ENCODE results near the gene SLC25A18. TPM values are rescaled to one million over a fixed set of nuclear protein-coding genes. Genes with fewer than 3 reads are reported as not detected.

SLC25A18 gene
- total RNA-seq, 6 experiments from 2014 or later: 35.1 to 105 (median 45.6) TPM

DNA sequence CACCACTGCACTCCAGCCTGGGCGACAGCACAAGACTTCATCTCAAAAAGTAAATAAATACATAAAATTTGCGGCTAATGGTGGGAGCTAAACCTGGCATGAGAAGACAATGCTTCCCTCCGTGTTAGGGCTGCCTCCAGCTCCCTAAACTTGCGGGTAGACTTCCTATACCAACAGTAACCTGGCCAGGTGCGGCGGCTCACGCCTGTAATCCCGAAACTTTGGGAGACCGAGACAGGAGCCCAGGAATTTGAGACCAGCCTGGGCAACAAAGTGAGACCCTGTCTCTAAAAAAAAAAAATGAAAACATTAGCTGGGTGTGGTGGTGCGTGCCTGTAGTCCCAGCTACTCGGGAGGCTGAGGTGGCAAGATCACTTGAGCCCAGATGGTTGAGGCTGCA lies 25.3 kb downstream of the SLC25A18 start:
- H3K4me3 ChIP-seq: no peak overlapping the region
- no peaks in the 10 kb centered on the region for H3K4me1 ChIP-seq
- H3K9me3 ChIP-seq: no peaks in the 10 kb centered on the region
- intact Hi-C loops (cut with DNase I): no loop called here
- no peak for TF ChIP-seq POLR2A (IDR thresholded peaks at IDR 0.05)
- TF ChIP-seq, protein P1, sequence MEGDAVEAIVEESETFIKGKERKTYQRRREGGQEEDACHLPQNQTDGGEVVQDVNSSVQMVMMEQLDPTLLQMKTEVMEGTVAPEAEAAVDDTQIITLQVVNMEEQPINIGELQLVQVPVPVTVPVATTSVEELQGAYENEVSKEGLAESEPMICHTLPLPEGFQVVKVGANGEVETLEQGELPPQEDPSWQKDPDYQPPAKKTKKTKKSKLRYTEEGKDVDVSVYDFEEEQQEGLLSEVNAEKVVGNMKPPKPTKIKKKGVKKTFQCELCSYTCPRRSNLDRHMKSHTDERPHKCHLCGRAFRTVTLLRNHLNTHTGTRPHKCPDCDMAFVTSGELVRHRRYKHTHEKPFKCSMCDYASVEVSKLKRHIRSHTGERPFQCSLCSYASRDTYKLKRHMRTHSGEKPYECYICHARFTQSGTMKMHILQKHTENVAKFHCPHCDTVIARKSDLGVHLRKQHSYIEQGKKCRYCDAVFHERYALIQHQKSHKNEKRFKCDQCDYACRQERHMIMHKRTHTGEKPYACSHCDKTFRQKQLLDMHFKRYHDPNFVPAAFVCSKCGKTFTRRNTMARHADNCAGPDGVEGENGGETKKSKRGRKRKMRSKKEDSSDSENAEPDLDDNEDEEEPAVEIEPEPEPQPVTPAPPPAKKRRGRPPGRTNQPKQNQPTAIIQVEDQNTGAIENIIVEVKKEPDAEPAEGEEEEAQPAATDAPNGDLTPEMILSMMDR (IDR thresholded peaks at IDR 0.05): no peak
- no peak overlapping the region for H3K27ac ChIP-seq
- 98% methylated on average over 8 of the region's 11 CpGs for WGBS (ENCODE audit: insufficient coverage, low coverage, low lambda C conversion rate, missing lambda C conversion rate)
- no peak for ATAC-seq
- no peak for DNase-seq
- peaks cover 3 to 78% (median 34%) of the 10 kb centered on the region in 4 donors for H3K36me3 ChIP-seq
- no peaks in the 10 kb centered on the region for H3K27me3 ChIP-seq

DNA sequence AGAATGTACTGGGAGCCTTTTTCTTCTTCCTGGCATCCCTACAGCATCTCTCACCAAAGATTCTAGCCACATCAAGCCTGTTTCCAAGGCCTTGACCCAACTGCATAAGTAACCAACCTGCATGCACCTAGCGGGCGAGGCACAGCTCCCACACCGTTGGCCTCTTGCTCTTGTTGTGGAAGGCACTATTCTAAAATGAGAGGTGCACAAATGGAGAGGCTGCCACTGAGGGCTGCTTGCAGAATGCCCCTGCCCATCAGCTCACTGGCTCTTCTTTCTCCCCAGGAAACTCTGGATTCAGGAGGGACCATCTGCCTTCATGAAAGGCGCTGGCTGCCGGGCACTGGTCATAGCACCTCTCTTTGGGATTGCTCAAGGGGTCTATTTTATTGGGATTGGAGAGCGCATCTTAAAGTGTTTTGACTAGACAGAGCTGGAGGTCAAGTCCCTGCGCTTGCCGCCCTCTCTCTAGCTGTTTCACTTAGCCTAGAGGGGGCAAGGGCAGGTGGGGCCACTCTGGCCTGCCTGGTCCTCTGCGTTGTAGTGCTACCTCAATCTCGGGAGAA lies 26.6 kb downstream of the SLC25A18 start:
- DNase-seq (no peak), ATAC-seq (peak in 1 of 4 donors; percentile 19)
- H3K36me3 ChIP-seq: peaks cover 3 to 82% (median 38%) of the 10 kb centered on the region in 4 donors
- no peaks in the 10 kb centered on the region for H3K9me3 ChIP-seq
- H3K27ac ChIP-seq: no peak overlapping the region
- TF ChIP-seq, protein P1 (IDR thresholded peaks at IDR 0.05): no peak
- TF ChIP-seq POLR2A (IDR thresholded peaks at IDR 0.05): no peak
- H3K27me3 ChIP-seq: no peaks in the 10 kb centered on the region
- H3K4me3 ChIP-seq: no peak overlapping the region
- intact Hi-C loops (cut with DNase I): no loop called here
- no peaks in the 10 kb centered on the region for H3K4me1 ChIP-seq
- 80% methylated on average over 1 of the region's 10 CpGs for WGBS (ENCODE audit: insufficient coverage, low coverage, low lambda C conversion rate, missing lambda C conversion rate)

DNA sequence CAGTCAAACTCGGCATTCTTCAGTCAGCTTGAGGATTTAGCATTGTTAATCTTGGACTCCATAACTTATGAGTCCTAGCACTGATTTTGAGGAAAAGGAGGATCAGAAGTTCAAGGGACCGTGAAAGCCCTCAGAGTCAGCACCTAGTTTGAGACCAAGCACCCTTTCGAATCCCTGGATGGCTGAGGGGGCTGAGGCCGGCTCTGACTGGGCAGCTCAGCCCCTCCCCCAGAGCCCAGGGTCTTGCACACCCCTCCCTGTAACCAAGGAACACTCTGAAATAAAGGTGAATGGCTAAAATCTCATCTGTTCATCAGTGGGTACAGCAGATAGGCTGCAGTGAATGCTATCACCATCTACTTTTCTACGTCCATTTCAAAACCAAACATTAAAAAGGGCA lies 27.3 kb downstream of the SLC25A18 start:
- Histone ChIP-seq H3K27me3 (no peaks in the 10 kb centered on the region), H3K4me1 (no peaks in the 10 kb centered on the region), H3K36me3 (peaks cover 3 to 84% (median 38%) of the 10 kb centered on the region in 4 donors), H3K4me3 (no peak overlapping the region), H3K27ac (no peak overlapping the region), H3K9me3 (no peaks in the 10 kb centered on the region)
- intact Hi-C loops (cut with DNase I): no loop called here
- no peak for ATAC-seq
- no peak for DNase-seq
- WGBS (ENCODE audit: insufficient coverage, low coverage, low lambda C conversion rate, missing lambda C conversion rate): 83% methylated on average over 3 of the region's 5 CpGs
- TF ChIP-seq POLR2A (IDR thresholded peaks at IDR 0.05): no peak
- TF ChIP-seq, protein P1 (IDR thresholded peaks at IDR 0.05): no peak

DNA sequence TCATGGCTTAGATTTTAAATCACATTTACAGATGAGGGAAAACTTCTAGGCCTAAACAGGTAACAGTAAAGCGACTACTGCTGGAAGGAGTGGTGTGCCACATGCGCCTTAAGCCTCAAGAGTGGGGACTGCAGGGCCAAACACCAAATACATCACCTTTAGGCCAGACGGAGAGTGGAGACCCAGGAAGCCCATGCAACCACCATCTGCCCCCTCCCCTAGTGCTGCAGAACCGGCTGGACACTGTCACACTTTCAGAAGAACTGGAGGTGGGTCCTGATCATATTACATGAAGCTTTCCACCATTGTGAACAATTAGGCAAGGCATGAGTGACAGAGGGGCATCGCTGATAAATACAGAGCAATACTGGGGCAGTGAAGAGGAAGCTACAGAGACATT lies 28.9 kb downstream of the SLC25A18 start:
- no peak overlapping the region for H3K4me3 ChIP-seq
- WGBS (ENCODE audit: insufficient coverage, low coverage, low lambda C conversion rate, missing lambda C conversion rate): 90% methylated on average over 2 of the region's 5 CpGs
- no peaks in the 10 kb centered on the region for H3K4me1 ChIP-seq
- H3K9me3 ChIP-seq: no peaks in the 10 kb centered on the region
- H3K27me3 ChIP-seq: no peaks in the 10 kb centered on the region
- H3K36me3 ChIP-seq: peaks cover 9 to 91% (median 41%) of the 10 kb centered on the region in 4 donors
- peak in 2 of 4 donors; percentile 28 to 41 for ATAC-seq
- no peak overlapping the region for H3K27ac ChIP-seq
- intact Hi-C loops (cut with DNase I): no loop called here
- TF ChIP-seq, protein P1 (IDR thresholded peaks at IDR 0.05): no peak
- TF ChIP-seq POLR2A (IDR thresholded peaks at IDR 0.05): no peak
- DNase-seq: no peak

Measured in right lobe of liver (tissue), 6 donors.